AG04450 (cell line): ENCODE results near the gene KHK. TPM values are rescaled to one million over a fixed set of nuclear protein-coding genes. Genes with fewer than 3 reads are reported as not detected.
"Not testable (repeated sequence)": the region's sequence is repeated elsewhere in the genome, so short reads cannot be mapped to it uniquely, and the experiment has no call there.

Experiments used
- CTCF ChIA-PET: fragments of 300-600, 350-600 bp; formaldehyde crosslinking; extraction: SDS; loops from one replicate; lab custom pipeline; 2022; ENCODE audit warnings: antibody characterized with exemption, inconsistent platforms; lab: Charles Lee
- POLR2A ChIA-PET: fragments of 350-600 bp; formaldehyde crosslinking; extraction: SDS; loops from one replicate; lab custom pipeline; 2021; ENCODE audit warnings: antibody characterized with exemption, inconsistent platforms; lab: Yijun Ruan, JAX
- DNase-seq: peaks from one replicate; pipeline ENCODE4 v3.0.0-alpha.2; 2011; ENCODE audit warnings: low read depth, low spot score
- H3K27ac ChIP-seq: one replicate; pipeline ENCODE4 v1.5.1; 2012; ENCODE audit warnings: low read depth, low read length, control low read depth
- H3K27me3 ChIP-seq: one replicate; pipeline ENCODE4 v1.6.0; 2012; ENCODE audit warnings: low read length; ENCODE audit not compliant: control insufficient read depth, insufficient read depth
- H3K4me3 ChIP-seq: 2 replicates; pipeline ENCODE4 v1.5.1; 2011; ENCODE audit warnings: mild to moderate bottlenecking, low read depth, low read length, control low read depth
- H3K9me3 ChIP-seq: 2 replicates; pipeline ENCODE4 v1.5.1; 2012; ENCODE audit warnings: low read length; ENCODE audit not compliant: control insufficient read depth, insufficient read depth
- polyA plus RNA-seq: library from polyadenylated mRNA; depleted of rRNA; stranded (reverse); fragments of >200 nt; gene quantifications from 2 replicates; pipeline ENCODE4 v1.2.3, GENCODE V29; 2011
- TF ChIP-seq, protein P1 (sequence below): IDR thresholded peaks from 2 replicates; pipeline ENCODE4 v1.5.1; 2011; ENCODE audit warnings: low read depth, low read length, control low read depth, inconsistent platforms

KHK gene
- polyA plus RNA-seq, 1 experiment, result 0.37 TPM

DNA sequence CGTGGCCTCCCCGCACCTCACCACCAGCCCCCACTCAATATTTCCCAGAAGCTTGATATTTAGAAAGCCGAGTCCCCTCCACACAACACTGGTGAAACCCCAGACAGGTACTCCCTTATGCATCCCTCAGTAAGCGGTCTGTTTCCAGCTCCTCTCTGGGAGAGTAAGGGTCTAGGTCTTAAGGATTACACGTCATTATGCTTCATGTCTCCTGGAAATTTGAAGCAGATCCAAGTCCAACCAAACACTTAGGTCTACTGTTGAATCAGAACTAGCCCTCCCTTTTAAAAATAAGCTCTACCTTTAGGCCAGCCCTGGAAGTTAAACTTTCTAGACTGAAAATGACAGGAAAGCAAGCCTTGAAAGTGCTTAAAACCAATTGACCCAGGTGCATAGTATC, 13.7 kb upstream of the KHK start:
- DNase-seq, result no peak
- ChIA-PET POLR2A (interaction anchor here (1.0 to 2.8 kb wide), 5 partner anchors 8 to 21 kb away, joined by 3 to 41 read pairs (median 15); partner anchors contain the start of genes AGBL5 and KHK), CTCF (interaction anchor here (0.8 to 1.7 kb wide), 3 partner anchors 8 to 226 kb away, joined by 4 to 5 read pairs (median 4); no protein-coding TSS in a partner anchor)
- Histone ChIP-seq H3K9me3 (peaks cover 2% of the 10 kb centered on the region; the same call in 1 of the 2 replicates), H3K27me3 (no peaks in the 10 kb centered on the region), H3K4me3 (no peak overlapping the region), H3K27ac (peak overlapping the region; percentile 99)
- TF ChIP-seq, protein P1, sequence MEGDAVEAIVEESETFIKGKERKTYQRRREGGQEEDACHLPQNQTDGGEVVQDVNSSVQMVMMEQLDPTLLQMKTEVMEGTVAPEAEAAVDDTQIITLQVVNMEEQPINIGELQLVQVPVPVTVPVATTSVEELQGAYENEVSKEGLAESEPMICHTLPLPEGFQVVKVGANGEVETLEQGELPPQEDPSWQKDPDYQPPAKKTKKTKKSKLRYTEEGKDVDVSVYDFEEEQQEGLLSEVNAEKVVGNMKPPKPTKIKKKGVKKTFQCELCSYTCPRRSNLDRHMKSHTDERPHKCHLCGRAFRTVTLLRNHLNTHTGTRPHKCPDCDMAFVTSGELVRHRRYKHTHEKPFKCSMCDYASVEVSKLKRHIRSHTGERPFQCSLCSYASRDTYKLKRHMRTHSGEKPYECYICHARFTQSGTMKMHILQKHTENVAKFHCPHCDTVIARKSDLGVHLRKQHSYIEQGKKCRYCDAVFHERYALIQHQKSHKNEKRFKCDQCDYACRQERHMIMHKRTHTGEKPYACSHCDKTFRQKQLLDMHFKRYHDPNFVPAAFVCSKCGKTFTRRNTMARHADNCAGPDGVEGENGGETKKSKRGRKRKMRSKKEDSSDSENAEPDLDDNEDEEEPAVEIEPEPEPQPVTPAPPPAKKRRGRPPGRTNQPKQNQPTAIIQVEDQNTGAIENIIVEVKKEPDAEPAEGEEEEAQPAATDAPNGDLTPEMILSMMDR, result no peak

DNA sequence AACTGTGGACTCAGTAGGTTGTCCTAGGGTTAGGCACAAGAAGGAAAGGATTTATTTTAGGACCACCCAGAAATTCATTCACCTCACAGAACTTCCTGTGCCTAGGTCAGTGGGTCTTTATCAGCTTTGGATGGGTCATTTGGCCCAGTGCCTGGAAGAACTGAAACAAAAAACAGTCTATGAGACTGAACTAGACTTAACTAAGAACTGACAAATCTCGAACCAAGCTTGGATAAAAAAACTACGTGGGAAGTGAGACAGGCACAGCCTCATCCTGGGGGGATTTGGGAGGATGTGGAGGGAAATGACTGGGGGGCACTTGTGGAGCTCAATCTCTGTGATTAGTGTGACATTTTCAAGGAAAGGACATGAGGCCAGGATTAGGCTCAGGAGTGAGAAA, 12.8 kb upstream of the KHK start:
- H3K4me3 ChIP-seq, result no peak overlapping the region
- peaks cover 2% of the 10 kb centered on the region; the same call in 1 of the 2 replicates for H3K9me3 ChIP-seq
- CTCF ChIA-PET, result interaction anchor here (1.7 kb wide), 1 partner anchor 227 kb away, joined by 5 read pairs; no protein-coding TSS in a partner anchor
- H3K27me3 ChIP-seq, result no peaks in the 10 kb centered on the region
- POLR2A ChIA-PET, result interaction anchor here (0.7 kb wide), 1 partner anchor 102 kb away, joined by 6 read pairs; no protein-coding TSS in a partner anchor
- no peak for DNase-seq
- H3K27ac ChIP-seq, result no peak overlapping the region
- TF ChIP-seq, protein P1, result no peak

DNA sequence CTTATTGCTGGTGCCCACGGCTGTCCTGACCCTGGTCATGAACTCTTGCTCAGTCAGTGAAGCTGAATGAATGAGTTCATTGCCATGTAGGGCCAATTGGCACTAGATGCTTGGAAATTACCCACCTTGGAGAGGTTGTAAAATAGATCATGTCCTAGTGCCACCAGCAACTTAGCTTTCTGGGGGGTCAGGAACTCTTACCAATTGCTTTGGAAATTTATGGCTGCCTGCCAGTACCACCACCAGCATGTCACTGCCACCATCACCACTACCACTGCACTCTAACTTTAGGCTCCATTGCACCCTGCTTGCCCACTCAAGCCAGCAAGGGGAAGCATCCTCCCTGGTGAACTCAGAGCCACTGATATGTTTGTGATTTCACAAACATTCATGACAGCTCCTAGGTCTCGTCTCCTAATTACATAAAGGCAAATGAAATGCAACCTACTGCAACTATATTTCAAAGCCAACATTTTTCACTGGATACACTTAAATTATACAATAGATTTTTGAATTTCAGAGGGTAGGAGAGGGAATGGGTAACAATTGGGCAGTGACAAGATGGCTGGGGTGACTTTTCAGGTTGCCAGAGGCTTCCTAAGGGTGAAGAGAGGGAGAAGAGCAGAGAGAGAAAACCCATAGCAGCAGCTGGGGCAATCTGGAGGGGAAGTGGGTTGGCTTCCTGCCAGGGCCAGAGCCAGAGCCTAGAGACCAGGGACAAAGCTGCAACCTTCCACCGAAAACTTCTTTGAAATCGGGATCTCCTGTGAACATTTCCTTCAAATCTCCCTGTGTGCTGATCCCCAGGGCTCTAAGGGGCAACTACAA, 11.6 kb upstream of the KHK start:
- TF ChIP-seq, protein P1, result no peak
- peaks cover 2% of the 10 kb centered on the region; the same call in 1 of the 2 replicates for H3K9me3 ChIP-seq
- DNase-seq, result no peak
- H3K4me3 ChIP-seq, result no peak overlapping the region
- CTCF ChIA-PET, result interaction anchor here (0.8 to 1.7 kb wide), 3 partner anchors 12 to 228 kb away, joined by 3 to 5 read pairs (median 3); partner anchors contain the start of gene KHK
- no peaks in the 10 kb centered on the region for H3K27me3 ChIP-seq
- peak overlapping the region; percentile 57 for H3K27ac ChIP-seq
- POLR2A ChIA-PET, result no interaction called here

- CTCF ChIA-PET, H3K27me3 ChIP-seq, H3K4me3 ChIP-seq, POLR2A ChIA-PET, DNase-seq, H3K9me3 ChIP-seq: not testable (repeated sequence)
- peak overlapping the region; percentile 57 for H3K27ac ChIP-seq
These were observed 11.1 kb upstream of the KHK start for GRCh38 chr2:27075566-27075871.

GRCh38 chr2:27076323-27076722, 10.2 kb upstream of the KHK start:
- POLR2A ChIA-PET, result no interaction called here
- CTCF ChIA-PET, result no interaction called here
- no peaks in the 10 kb centered on the region for H3K27me3 ChIP-seq
- TF ChIP-seq, protein P1, result no peak
- no peaks in the 10 kb centered on the region; the same call in 1 of the 2 replicates for H3K9me3 ChIP-seq
- DNase-seq, result no peak
- H3K27ac ChIP-seq, result no peak overlapping the region
- H3K4me3 ChIP-seq, result no peak overlapping the region
